Loucy (cell line): Measurements from ENCODE around the gene DNASE1.

ENCODE experiments used
- EZH2phosphoT487 ChIP-seq: fragments of 200-600 bp; IDR thresholded peaks from 2 replicates; pipeline ENCODE4 v1.6.1; 2018; ENCODE audit warnings: antibody characterized with exemption, mild to moderate bottlenecking, moderate library complexity, borderline replicate concordance
- TF ChIP-seq, protein P1 (sequence below): fragments of 200-600 bp; sonication (generic); conservative IDR thresholded peaks from 2 replicates; pipeline ENCODE4 v1.5.1; 2014; ENCODE audit warnings: mild to moderate bottlenecking, antibody characterized with exemption, low read length

DNA sequence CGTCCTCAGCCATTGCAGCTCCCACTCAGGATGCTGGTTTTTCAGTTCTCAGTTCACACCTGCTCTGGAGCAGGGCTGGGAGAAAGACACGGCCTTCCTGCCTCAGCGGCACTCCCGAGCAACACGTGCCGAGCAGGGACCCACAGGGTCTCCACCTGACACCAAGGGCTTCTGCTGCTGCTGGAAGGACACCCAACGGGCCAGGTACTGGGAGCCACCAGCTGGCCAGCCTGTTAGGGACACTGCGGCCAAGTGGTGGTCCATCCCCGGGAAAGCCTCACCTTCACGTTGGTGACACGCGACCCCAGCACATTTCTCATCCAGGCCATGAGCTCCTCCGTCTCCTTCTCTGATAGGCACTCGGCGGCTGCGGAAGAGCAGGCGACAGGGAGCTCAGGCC is 8.1 kb downstream of the DNASE1 start:
- TF ChIP-seq, protein P1, sequence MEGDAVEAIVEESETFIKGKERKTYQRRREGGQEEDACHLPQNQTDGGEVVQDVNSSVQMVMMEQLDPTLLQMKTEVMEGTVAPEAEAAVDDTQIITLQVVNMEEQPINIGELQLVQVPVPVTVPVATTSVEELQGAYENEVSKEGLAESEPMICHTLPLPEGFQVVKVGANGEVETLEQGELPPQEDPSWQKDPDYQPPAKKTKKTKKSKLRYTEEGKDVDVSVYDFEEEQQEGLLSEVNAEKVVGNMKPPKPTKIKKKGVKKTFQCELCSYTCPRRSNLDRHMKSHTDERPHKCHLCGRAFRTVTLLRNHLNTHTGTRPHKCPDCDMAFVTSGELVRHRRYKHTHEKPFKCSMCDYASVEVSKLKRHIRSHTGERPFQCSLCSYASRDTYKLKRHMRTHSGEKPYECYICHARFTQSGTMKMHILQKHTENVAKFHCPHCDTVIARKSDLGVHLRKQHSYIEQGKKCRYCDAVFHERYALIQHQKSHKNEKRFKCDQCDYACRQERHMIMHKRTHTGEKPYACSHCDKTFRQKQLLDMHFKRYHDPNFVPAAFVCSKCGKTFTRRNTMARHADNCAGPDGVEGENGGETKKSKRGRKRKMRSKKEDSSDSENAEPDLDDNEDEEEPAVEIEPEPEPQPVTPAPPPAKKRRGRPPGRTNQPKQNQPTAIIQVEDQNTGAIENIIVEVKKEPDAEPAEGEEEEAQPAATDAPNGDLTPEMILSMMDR: no peak
- no peak for TF ChIP-seq EZH2phosphoT487
